GM12891 (cell line): Measurements from ENCODE around the gene DELE1.

Experiments used
- POLR2A ChIP-seq: IDR thresholded peaks from 2 replicates; pipeline ENCODE4 v1.6.1; 2011; ENCODE audit warnings: low read depth, low read length, control low read depth
- POLR2AphosphoS5 ChIP-seq: IDR thresholded peaks from 2 replicates; pipeline ENCODE4 v1.6.1; 2011; ENCODE audit warnings: low read depth, low read length, control low read depth
- POU2F2 ChIP-seq: IDR thresholded peaks from 2 replicates; pipeline ENCODE4 v1.6.1; 2011; ENCODE audit warnings: low read depth, mild to moderate bottlenecking, control low read depth, low read length, moderate library complexity
- SPI1 ChIP-seq: IDR thresholded peaks from 2 replicates; pipeline ENCODE4 v1.6.1; 2011; ENCODE audit warnings: low read depth, low read length, control low read depth
- TAF1 ChIP-seq: IDR thresholded peaks from 2 replicates; pipeline ENCODE4 v1.6.1; 2011; ENCODE audit warnings: low read depth, low read length, control low read depth

- TF ChIP-seq POLR2A: no peak
- no peak for TF ChIP-seq SPI1
- no peak for TF ChIP-seq POLR2AphosphoS5
- TF ChIP-seq TAF1: no peak
- TF ChIP-seq POU2F2: peak; percentile 77
Observed at GRCh38 chr5:141969783-141970771, 46.4 kb downstream of the DELE1 start.
